Kidney (tissue), 14 donors: ENCODE data around the gene TMEM181. TPM values are rescaled to one million over a fixed set of nuclear protein-coding genes. Genes with fewer than 3 reads are reported as not detected.

Source experiments
- DNase-seq, 5 donors: peaks; one replicate each; pipeline ENCODE4 v3.0.0-alpha.2; 2013 to 2020
- FAIRE-seq: peaks from 2 replicates; lab custom pipeline; 2012; peaks lifted over from hg19 to GRCh38; lab: Jason Lieb, UNC
- H3K27ac ChIP-seq, 2 donors: one replicate each; pipeline ENCODE4 v1.7.0; 2013; ENCODE audit warnings: low read depth in 2 of 2, low read length in 2 of 2, inconsistent platforms in 1 of 2
- H3K27me3 ChIP-seq: one replicate; pipeline ENCODE4 v1.7.1; 2013; ENCODE audit warnings: low read length, inconsistent platforms; ENCODE audit not compliant: control insufficient read depth, insufficient read depth
- H3K36me3 ChIP-seq, 3 donors: one replicate each; pipeline versions ENCODE4 v1.7.0 to v1.7.1; 2013; ENCODE audit warnings: low read length in 3 of 3, control low read depth in 1 of 3, inconsistent platforms in 1 of 3; ENCODE audit not compliant: insufficient read depth in 3 of 3, control insufficient read depth in 2 of 3
- H3K4me1 ChIP-seq, 3 donors: one replicate each; pipeline versions ENCODE4 v1.7.0 to v1.7.1; 2013; ENCODE audit warnings: low read length in 3 of 3, inconsistent platforms in 1 of 3, low read depth in 1 of 3; ENCODE audit not compliant: control insufficient read depth in 2 of 3, insufficient read depth in 2 of 3
- H3K4me3 ChIP-seq, 3 donors: one replicate each; pipeline versions ENCODE4 v1.7.0 to v1.8.1; 2013; ENCODE audit warnings: low read length in 3 of 3, control low read depth in 1 of 3, inconsistent platforms in 1 of 3
- H3K9ac ChIP-seq, 3 donors: one replicate each; pipeline versions ENCODE4 v1.7.0 to v1.7.1; 2013; ENCODE audit warnings: low read length in 3 of 3, control low read depth in 1 of 3, inconsistent platforms in 1 of 3
- H3K9me3 ChIP-seq, 3 donors: one replicate each; pipeline versions ENCODE4 v1.7.0 to v1.7.1; 2013; ENCODE audit warnings: low read length in 3 of 3, control low read depth in 1 of 3, inconsistent platforms in 1 of 3; ENCODE audit not compliant: control insufficient read depth in 2 of 3, insufficient read depth in 1 of 3
- intact Hi-C: fragments of 100-400 bp; cut with DNase I; formaldehyde crosslinking; loops from one replicate; pipeline ENCODE4 v1.11.1; 2022
- polyA plus RNA-seq: library from polyadenylated mRNA; stranded (reverse); fragments of 350-450 nt; fragmentation: Illumina TruSeq; extraction: RNeasy Lipid Tissue Mini Kit (QIAGEN cat#74804); gene quantifications from one replicate; pipeline ENCODE4 v1.2.3, GENCODE V29; 2014; ENCODE audit warnings: low read depth, low replicate concordance; ENCODE audit not compliant: insufficient read depth
- total RNA-seq: library from RNA; stranded (reverse); fragmentation: NEBNext Ultra II Directional; extraction: Animal tissue kit (Norgen Biotek cat#: 25700); gene quantifications from one replicate; pipeline ENCODE4 v1.2.1, GENCODE V29; 2021
- TF ChIP-seq, protein P1 (sequence below): IDR thresholded peaks from 3 replicates; pipeline ENCODE4 v1.5.1; 2012; ENCODE audit warnings: mild to moderate bottlenecking, moderate library complexity, borderline replicate concordance; ENCODE audit not compliant: insufficient read depth; ENCODE audit errors: extremely low read depth
- donor health status: control.
- donor health status: control.
- donor health status: control.
- donor health status: control.
- donor health status: control.
- donor health status: DM: yes; HTN: yes; CAD: no.
- donor health status: Normal renal cell carcinoma (clear cell type).

Gene TMEM181
- total and polyA plus RNA-seq, 2 donors from 2014 or later: 6.9 to 19.9 TPM

DNA sequence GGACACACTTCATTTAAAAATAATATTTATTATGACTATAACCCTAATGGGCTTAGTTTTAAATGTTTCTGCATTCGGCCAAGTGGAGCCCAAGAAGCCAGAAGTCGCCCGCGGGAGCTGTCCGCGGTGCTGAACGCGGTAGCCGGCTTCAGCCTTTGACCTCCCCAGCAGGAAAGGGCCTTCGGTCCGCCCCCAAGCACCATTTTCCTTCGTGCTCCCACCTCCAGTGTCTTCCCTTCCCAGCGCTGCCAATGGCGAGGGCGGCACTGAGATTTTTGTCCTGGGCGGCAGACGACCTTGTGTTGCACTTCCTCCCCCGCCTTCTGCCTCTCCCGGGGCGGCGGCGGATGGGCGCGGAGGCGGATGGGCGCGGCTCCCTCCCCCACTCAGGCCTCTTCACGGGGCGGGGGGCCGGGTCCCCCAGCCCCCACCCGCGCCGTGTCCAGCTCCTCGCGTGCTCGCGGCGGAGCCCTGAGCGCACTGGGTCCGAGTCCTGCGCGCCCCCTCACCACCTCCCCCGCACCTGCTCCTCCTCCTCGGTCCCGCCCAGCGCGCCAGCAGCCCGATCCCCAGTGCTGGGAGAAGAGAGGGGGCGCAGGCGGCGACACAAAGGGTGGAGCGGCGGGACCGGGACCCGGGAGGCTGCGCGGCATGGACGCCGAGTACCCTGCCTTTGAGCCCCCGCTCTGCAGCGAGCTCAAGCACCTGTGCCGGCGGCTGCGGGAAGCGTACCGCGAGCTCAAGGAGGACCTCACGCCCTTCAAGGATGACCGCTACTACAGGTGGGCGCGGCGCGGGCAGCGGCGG is 23.6 kb upstream of the TMEM181 start:
- DNase-seq (peak; percentile 88 to 95 (median 91)), FAIRE-seq (no peak)
- H3K27ac ChIP-seq: no peak overlapping the region
- TF ChIP-seq, protein P1, sequence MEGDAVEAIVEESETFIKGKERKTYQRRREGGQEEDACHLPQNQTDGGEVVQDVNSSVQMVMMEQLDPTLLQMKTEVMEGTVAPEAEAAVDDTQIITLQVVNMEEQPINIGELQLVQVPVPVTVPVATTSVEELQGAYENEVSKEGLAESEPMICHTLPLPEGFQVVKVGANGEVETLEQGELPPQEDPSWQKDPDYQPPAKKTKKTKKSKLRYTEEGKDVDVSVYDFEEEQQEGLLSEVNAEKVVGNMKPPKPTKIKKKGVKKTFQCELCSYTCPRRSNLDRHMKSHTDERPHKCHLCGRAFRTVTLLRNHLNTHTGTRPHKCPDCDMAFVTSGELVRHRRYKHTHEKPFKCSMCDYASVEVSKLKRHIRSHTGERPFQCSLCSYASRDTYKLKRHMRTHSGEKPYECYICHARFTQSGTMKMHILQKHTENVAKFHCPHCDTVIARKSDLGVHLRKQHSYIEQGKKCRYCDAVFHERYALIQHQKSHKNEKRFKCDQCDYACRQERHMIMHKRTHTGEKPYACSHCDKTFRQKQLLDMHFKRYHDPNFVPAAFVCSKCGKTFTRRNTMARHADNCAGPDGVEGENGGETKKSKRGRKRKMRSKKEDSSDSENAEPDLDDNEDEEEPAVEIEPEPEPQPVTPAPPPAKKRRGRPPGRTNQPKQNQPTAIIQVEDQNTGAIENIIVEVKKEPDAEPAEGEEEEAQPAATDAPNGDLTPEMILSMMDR: no peak
- no peaks in the 10 kb centered on the region for H3K4me1 ChIP-seq
- no peaks in the 10 kb centered on the region for H3K27me3 ChIP-seq
- no peaks in the 10 kb centered on the region for H3K9me3 ChIP-seq
- H3K9ac ChIP-seq: no peak overlapping the region
- no peaks in the 10 kb centered on the region for H3K36me3 ChIP-seq
- H3K4me3 ChIP-seq: peak overlapping the region; percentile 24 to 55 (median 28)
- intact Hi-C loops: no loop called here

DNA sequence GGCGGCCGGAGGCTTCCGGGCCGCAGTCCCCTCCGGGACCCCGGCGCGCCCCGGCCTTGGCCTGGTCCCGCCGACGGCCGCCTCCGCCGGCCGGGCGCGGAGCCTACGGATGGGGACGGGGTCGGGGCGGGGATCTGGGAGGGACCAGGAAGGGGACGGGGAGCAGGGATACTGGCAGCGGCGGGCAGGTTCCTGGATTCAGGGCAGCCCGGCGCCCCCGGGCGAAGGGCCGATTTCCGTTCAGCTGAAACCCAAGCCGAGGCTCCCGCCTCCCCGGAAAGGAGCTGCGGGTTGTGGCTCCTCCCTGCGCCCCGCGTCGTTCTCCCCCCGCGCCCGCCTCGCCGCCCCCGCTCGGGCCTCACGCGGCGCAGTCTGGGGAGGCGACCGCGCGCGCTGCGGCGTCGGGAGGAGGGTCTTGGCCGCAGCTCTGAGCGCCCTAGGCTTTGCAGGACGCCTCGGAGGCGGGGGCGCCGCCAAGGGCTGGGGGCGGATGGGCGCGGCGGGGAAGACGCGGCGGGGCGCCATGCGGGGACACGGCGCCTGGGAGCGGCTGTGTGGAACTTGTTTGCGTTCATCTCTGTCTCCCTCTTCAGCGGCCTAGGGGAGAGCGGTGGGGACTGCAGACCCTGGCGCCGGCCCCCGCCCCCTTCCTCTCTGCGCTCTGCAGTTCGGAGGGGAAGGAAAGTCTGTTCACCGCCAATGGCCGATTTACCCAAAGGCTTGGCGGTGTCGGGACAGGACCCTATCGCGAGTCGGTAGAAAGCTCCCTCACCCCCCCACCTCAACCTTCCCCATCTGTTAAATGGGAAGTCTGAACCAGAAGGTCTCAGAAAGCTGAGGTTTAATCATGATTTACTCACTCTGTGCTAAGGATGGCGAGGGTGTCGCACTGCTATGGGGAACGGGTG is 22.7 kb upstream of the TMEM181 start:
- FAIRE-seq (no peak), DNase-seq (peak; percentile 52 to 83 (median 72))
- TF ChIP-seq, protein P1: no peak
- Histone ChIP-seq H3K27ac (no peak overlapping the region), H3K9me3 (no peaks in the 10 kb centered on the region), H3K4me1 (no peaks in the 10 kb centered on the region), H3K27me3 (no peaks in the 10 kb centered on the region), H3K9ac (no peak overlapping the region), H3K36me3 (no peaks in the 10 kb centered on the region), H3K4me3 (peak overlapping the region in 2 of 3 donors; percentile 33 to 55)
- intact Hi-C loops: no loop called here

DNA sequence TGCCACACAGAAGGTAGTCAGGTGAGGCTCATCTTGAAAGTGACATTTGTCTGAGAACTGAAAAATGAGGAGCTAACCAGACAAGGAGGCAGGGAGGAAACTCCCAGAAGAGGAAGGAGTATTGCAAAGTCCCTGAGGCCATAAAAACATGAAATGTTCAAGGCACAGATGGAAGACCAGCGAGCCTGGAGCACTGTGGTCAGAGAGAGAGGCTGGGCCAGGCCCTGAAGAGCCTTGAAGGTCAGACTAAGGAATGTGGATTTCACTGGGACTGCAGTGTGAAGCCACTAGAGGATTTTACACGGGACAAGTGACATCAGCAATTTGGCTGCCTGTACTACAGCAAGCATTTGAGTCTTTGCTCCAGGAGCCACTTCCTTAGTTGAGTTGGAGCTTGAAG is 21.1 kb upstream of the TMEM181 start:
- Histone ChIP-seq H3K36me3 (no peaks in the 10 kb centered on the region), H3K4me1 (no peaks in the 10 kb centered on the region), H3K27me3 (no peaks in the 10 kb centered on the region), H3K9ac (no peak overlapping the region), H3K4me3 (no peak overlapping the region), H3K27ac (no peak overlapping the region), H3K9me3 (no peaks in the 10 kb centered on the region)
- intact Hi-C loops: no loop called here
- no peak for FAIRE-seq
- DNase-seq: no peak
- TF ChIP-seq, protein P1: no peak
